NCI-H128 (cell line): ENCODE measurements around the gene RELN.

Experiments used
- DNase-seq: peaks from one replicate; lab custom pipeline; 2025; ENCODE audit not compliant: unreplicated experiment; lab: John Stamatoyannopoulos, UW

RELN gene

GRCh38 chr7:103735377-103735776 is 254.1 kb downstream of the RELN start:
- DNase-seq = no peak

GRCh38 chr7:103731169-103731568 is 258.3 kb downstream of the RELN start:
- no peak for DNase-seq

- DNase-seq = no peak
Measured at GRCh38 chr7:103729026-103729425, 260.4 kb downstream of the RELN start.

- DNase-seq = no peak
Measured at GRCh38 chr7:103727982-103728610, 261.4 kb downstream of the RELN start.

- no peak for DNase-seq
Measured at GRCh38 chr7:103719070-103719469, 270.4 kb downstream of the RELN start.

GRCh38 chr7:103718482-103719061 is 270.9 kb downstream of the RELN start:
- no peak for DNase-seq

- DNase-seq = no peak
Measured at GRCh38 chr7:103717574-103717973, 271.9 kb downstream of the RELN start.

- no peak for DNase-seq
Measured at GRCh38 chr7:103715376-103716120, 273.9 kb downstream of the RELN start.

- DNase-seq = no peak
Measured at GRCh38 chr7:103714376-103714927, 275.0 kb downstream of the RELN start.

GRCh38 chr7:103712991-103713778 is 276.3 kb downstream of the RELN start:
- no peak for DNase-seq

GRCh38 chr7:103711413-103711812 is 278.0 kb downstream of the RELN start:
- no peak for DNase-seq

- no peak for DNase-seq
Measured at GRCh38 chr7:103710247-103710646, 279.2 kb downstream of the RELN start.

GRCh38 chr7:103706805-103707204 is 282.7 kb downstream of the RELN start:
- no peak for DNase-seq

GRCh38 chr7:103705542-103705941 is 283.9 kb downstream of the RELN start:
- DNase-seq = no peak

- DNase-seq = no peak
Measured at GRCh38 chr7:103704701-103705100, 284.8 kb downstream of the RELN start.

GRCh38 chr7:103702982-103703381 is 286.5 kb downstream of the RELN start:
- no peak for DNase-seq

GRCh38 chr7:103702454-103702853 is 287.0 kb downstream of the RELN start:
- no peak for DNase-seq

GRCh38 chr7:103699032-103699431 is 290.4 kb downstream of the RELN start:
- DNase-seq = no peak

GRCh38 chr7:103698064-103698463 is 291.4 kb downstream of the RELN start:
- DNase-seq = no peak

- no peak for DNase-seq
Measured at GRCh38 chr7:103695521-103695920, 293.9 kb downstream of the RELN start.

GRCh38 chr7:103694304-103694703 is 295.2 kb downstream of the RELN start:
- no peak for DNase-seq
